B cell (primary cell): ENCODE measurements around the gene ZNF324. TPM values are rescaled to one million over a fixed set of nuclear protein-coding genes. Genes with fewer than 3 reads are reported as not detected.

Experiments
- ATAC-seq: fragments of 200-7000 bp; cut with Tn5 transposase; one replicate; pipeline ENCODE4 v1.10.0; 2021; ENCODE audit warnings: low read depth, mild to moderate bottlenecking, moderate number of reproducible peaks, moderate library complexity
- CTCF ChIA-PET: fragments of 350-600 bp; sonication (Branson Sonifier 250); formaldehyde crosslinking; loops from one replicate; lab custom pipeline; 2021; ENCODE audit warnings: antibody characterized with exemption, inconsistent platforms; lab: Charles Lee
- POLR2A ChIA-PET: fragments of 350-600 bp; sonication (Branson Sonifier 250); formaldehyde crosslinking; loops from one replicate; lab custom pipeline; 2021; ENCODE audit warnings: antibody characterized with exemption; lab: Charles Lee
- DNase-seq: peaks from one replicate; pipeline ENCODE4 v3.0.0; 2013
- H2AFZ ChIP-seq: 2 replicates; pipeline ENCODE4 v1.6.1; 2012; ENCODE audit warnings: mild to moderate bottlenecking, low read depth, low read length; ENCODE audit not compliant: insufficient read depth, poor library complexity, severe bottlenecking
- H3K27ac ChIP-seq, 2 donors: 1 replicate in 1 of 2; 2 replicates in 1 of 2; pipeline ENCODE4 v1.5.1; 2012 to 2013; ENCODE audit warnings: low read length in 2 of 2, mild to moderate bottlenecking in 2 of 2, moderate library complexity in 1 of 2
- H3K27me3 ChIP-seq, 4 experiments: fragments of 200-600 bp in 1 of 4; sonication (generic) in 1 of 4; replicated peaks in 1 of 4; 1 replicate in 2 of 4; 2 replicates in 2 of 4; pipeline versions ENCODE4 v1.6.1 to v1.7.0; 2013 to 2016; ENCODE audit warnings: low read length in 3 of 4, mild to moderate bottlenecking in 2 of 4, mixed read lengths in 1 of 4, moderate library complexity in 1 of 4; ENCODE audit not compliant: insufficient read depth in 4 of 4, control insufficient read depth in 3 of 4; ENCODE audit errors: control extremely low read depth in 1 of 4
- H3K36me3 ChIP-seq, 2 experiments: replicated peaks in 1 of 2; 1 replicate in 1 of 2; 2 replicates in 1 of 2; pipeline versions ENCODE4 v1.6.1 to v1.7.1; 2013; ENCODE audit warnings: low read length in 1 of 2; ENCODE audit not compliant: insufficient read depth in 2 of 2, control insufficient read depth in 1 of 2; ENCODE audit errors: control extremely low read depth in 1 of 2, extremely low read depth in 1 of 2
- H3K4me1 ChIP-seq, 2 donors: fragments of 200-600 bp in 1 of 2; sonication (generic) in 1 of 2; 1 replicate in 1 of 2; 2 replicates in 1 of 2; pipeline versions ENCODE4 v1.5.1 to v1.6.1; 2013 to 2017; ENCODE audit warnings: low read length in 2 of 2; ENCODE audit not compliant: control insufficient read depth in 2 of 2, insufficient read depth in 2 of 2
- H3K4me2 ChIP-seq: replicated peaks from 2 replicates; pipeline ENCODE3; 2012; ENCODE audit warnings: mild to moderate bottlenecking, low read depth, low read length; ENCODE audit not compliant: poor library complexity, severe bottlenecking
- H3K4me3 ChIP-seq, 5 experiments: fragments of 200-600 bp in 1 of 5; sonication (generic) in 1 of 5; 1 replicate in 3 of 5; 2 replicates in 2 of 5; pipeline versions ENCODE4 v1.5.1 to v1.7.0; 2011 to 2016; ENCODE audit warnings: low read length in 4 of 5, mild to moderate bottlenecking in 4 of 5, low read depth in 2 of 5, control low read depth in 1 of 5, moderate library complexity in 1 of 5; ENCODE audit not compliant: insufficient read depth in 1 of 5; ENCODE audit errors: control extremely low read depth in 1 of 5, extremely low read depth in 1 of 5
- H3K79me2 ChIP-seq: fragments of 200-600 bp; sonication (generic); one replicate; pipeline ENCODE4 v1.6.0; 2016; ENCODE audit warnings: low read length; ENCODE audit not compliant: control insufficient read depth, insufficient read depth
- H3K9ac ChIP-seq: fragments of 200-600 bp; sonication (generic); 2 replicates; pipeline ENCODE4 v1.6.1; 2017; ENCODE audit warnings: mild to moderate bottlenecking, low read length, moderate library complexity
- H3K9me3 ChIP-seq, 3 donors: one replicate each; pipeline versions ENCODE4 v1.6.1 to v1.7.1; 2013; ENCODE audit warnings: low read length in 2 of 3; ENCODE audit not compliant: control insufficient read depth in 2 of 3, insufficient read depth in 1 of 3; ENCODE audit errors: control extremely low read depth in 1 of 3
- H4K20me1 ChIP-seq: 2 replicates; pipeline ENCODE4 v1.6.0; 2012; ENCODE audit warnings: mild to moderate bottlenecking, low read length; ENCODE audit not compliant: insufficient read depth, control insufficient read depth, poor library complexity, severe bottlenecking
- H3K27ac Mint-ChIP-seq: one replicate; pipeline ENCODE4 v1.8.0; 2021; ENCODE audit warnings: mixed read lengths
- H3K27me3 Mint-ChIP-seq: one replicate; pipeline ENCODE4 v1.8.0; 2021; ENCODE audit warnings: mixed read lengths
- H3K4me1 Mint-ChIP-seq: one replicate; pipeline ENCODE4 v1.8.0; 2021; ENCODE audit warnings: mixed read lengths
- H3K4me3 Mint-ChIP-seq: one replicate; pipeline ENCODE4 v1.8.0; 2021; ENCODE audit warnings: mixed read lengths
- H3K9me3 Mint-ChIP-seq: one replicate; pipeline ENCODE4 v1.8.0; 2022; ENCODE audit warnings: mixed read lengths; ENCODE audit not compliant: insufficient read depth
- EZH2 ChIP-seq: IDR thresholded peaks from 2 replicates; pipeline ENCODE4 v1.6.1; 2012; ENCODE audit warnings: borderline replicate concordance, low read depth, mild to moderate bottlenecking, moderate library complexity, low read length; ENCODE audit not compliant: insufficient read depth, poor library complexity, severe bottlenecking
- WGBS: methylation state at CpG from one replicate; pipeline ENCODE4 v1.1.5; 2013; ENCODE audit warnings: missing lambda C conversion rate; ENCODE audit not compliant: insufficient coverage; 5-methylcytosine and 5-hydroxymethylcytosine counted together
- intact Hi-C: fragments of 100-400 bp; cut with micrococcal nuclease; formaldehyde crosslinking; loops from one replicate; pipeline ENCODE4 v1.10.0; 2022
- polyA plus RNA-seq: library from polyadenylated mRNA; depleted of rRNA; stranded (reverse); fragments of >200 nt; gene quantifications from 2 replicates; pipeline ENCODE4 v1.2.3, GENCODE V29; 2012
- total RNA-seq, 2 donors: library from RNA; stranded (reverse); fragments of 120-200 nt in 1 of 2; gene quantifications; 1 replicate in 1 of 2; 2 replicates in 1 of 2; pipeline versions ENCODE4 v1.2.3 to v1.2.4, GENCODE V29; 2013 to 2022
- TF ChIP-seq, protein P1 (sequence below): fragments of 200-600 bp; IDR thresholded peaks from one replicate; pipeline ENCODE4 v1.8.0; 2022; ENCODE audit warnings: antibody characterized with exemption, mild to moderate bottlenecking

Gene ZNF324
- total and polyA plus RNA-seq, 2 donors (not counting 1 experiment from before 2014, with no cell fraction given): 12.8 to 21.0 TPM

DNA sequence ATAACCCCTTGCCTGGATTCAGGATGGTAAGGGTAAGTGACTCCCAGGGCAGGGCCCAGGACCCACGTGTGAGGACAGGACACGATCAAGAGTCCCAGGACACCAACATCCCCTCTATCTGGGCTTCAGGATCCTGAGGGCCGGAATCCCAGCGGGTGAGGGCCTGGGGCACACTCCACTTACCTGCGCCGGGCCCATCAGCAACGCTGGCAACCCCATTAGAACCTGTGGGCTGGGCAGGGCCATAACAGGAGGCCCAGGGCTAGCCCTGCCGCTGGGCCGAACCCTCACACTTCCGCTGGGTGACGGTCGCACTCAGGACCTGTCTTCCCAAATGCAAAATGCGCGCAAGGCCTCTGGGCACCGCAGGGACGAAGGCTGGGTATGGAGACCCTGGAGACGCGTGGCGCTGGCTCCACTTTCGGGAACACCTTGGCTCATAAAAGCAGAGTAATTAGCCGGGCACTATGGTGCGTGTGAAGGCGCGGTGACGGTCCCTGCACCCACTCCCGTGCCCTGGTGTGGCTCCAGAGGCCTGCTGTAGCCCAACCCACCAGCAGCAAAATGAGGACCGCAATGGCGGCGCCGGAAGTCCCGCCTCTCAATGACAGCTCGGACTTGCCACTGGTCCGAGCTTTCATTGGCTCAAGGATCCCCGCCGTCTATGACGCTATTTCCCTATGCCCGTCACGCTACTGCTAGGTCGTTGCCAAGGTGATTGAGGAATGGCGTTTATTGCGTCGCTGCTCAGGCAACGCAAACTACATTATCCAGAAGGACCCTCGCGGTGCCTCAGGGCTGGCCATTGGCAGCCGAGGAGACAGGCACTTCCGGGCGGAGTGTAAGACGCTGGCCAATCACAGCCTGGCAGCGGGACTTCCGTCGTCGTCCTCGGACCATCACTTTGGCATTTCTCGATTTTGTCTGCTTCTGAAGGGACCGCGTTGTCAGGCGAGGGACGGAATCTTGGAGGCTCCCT, 27.0 kb upstream of the ZNF324 start, which contains the start of gene ZNF132:
Gene ZNF132, minus strand, starts transcription at position 578 of the 979 bp plus-strand sequence. Its CDS starts 332 bp downstream, at position 246.
- Mint-ChIP-seq H3K9me3 (peaks cover 17% of the 10 kb centered on the region), H3K4me1 (peaks cover 23% of the 10 kb centered on the region), H3K27ac (peak within 1 kb of the TSS; percentile 98), H3K4me3 (peak within 1 kb of the TSS; percentile 99), H3K27me3 (peaks cover 9% of the 10 kb centered on the region)
- H2AFZ ChIP-seq: peak within 1 kb of the TSS; percentile 94
- intact Hi-C loops: loop anchor here (1.0 to 2.0 kb wide), 13 partner anchors 11 to 257 kb away; partner anchors contain the start of genes ERVK3-1, MZF1, RPS5 and ZBTB45
- H4K20me1 ChIP-seq: no peaks in the 10 kb centered on the region
- H3K4me2 ChIP-seq: peak within 1 kb of the TSS; percentile 98
- H3K9ac ChIP-seq: peak within 1 kb of the TSS; percentile 95
- WGBS: 8% methylated on average over 59 of the region's 59 CpGs
- H3K27ac ChIP-seq: peak within 1 kb of the TSS; percentile 78 to 97
- H3K4me1 ChIP-seq: peaks cover 14 to 21% of the 10 kb centered on the region in 2 donors
- CTCF ChIA-PET: interaction anchor here (1.1 kb wide), 1 partner anchor 113 kb away, joined by 3 read pairs; the partner anchor contains the start of gene ZSCAN22
- ATAC-seq (peak; percentile 98), DNase-seq (peak; percentile 99)
- H3K4me3 ChIP-seq: peak within 1 kb of the TSS; percentile 60 to 97 (median 74)
- POLR2A ChIA-PET: interaction anchor here (0.6 to 1.4 kb wide), 9 partner anchors 12 to 257 kb away, joined by 4 to 11 read pairs (median 5); partner anchors contain the start of genes ZBTB45, ZNF274, ZNF324B and ZNF446
- peaks cover 0 to 74% (median 32%) of the 10 kb centered on the region in 3 donors for H3K9me3 ChIP-seq
- peaks cover 2 to 21% of the 10 kb centered on the region in 2 experiments for H3K36me3 ChIP-seq
- H3K79me2 ChIP-seq: peaks cover 15% of the 10 kb centered on the region
- TF ChIP-seq EZH2: no peak
- TF ChIP-seq, protein P1, sequence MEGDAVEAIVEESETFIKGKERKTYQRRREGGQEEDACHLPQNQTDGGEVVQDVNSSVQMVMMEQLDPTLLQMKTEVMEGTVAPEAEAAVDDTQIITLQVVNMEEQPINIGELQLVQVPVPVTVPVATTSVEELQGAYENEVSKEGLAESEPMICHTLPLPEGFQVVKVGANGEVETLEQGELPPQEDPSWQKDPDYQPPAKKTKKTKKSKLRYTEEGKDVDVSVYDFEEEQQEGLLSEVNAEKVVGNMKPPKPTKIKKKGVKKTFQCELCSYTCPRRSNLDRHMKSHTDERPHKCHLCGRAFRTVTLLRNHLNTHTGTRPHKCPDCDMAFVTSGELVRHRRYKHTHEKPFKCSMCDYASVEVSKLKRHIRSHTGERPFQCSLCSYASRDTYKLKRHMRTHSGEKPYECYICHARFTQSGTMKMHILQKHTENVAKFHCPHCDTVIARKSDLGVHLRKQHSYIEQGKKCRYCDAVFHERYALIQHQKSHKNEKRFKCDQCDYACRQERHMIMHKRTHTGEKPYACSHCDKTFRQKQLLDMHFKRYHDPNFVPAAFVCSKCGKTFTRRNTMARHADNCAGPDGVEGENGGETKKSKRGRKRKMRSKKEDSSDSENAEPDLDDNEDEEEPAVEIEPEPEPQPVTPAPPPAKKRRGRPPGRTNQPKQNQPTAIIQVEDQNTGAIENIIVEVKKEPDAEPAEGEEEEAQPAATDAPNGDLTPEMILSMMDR: no peak
- no peaks in the 10 kb centered on the region for H3K27me3 ChIP-seq
